ENCODE measurements around the gene ROGDI. TPM values are rescaled to one million over a fixed set of nuclear protein-coding genes. Genes with fewer than 3 reads are reported as not detected.

The ROGDI gene
- total and polyA plus RNA-seq, 2 donors (not counting 3 experiments of a cell fraction or from before 2014, with no cell fraction given), result 12.0 to 36.9 TPM

GRCh38 chr16:4787068-4787467, 15.4 kb downstream of the ROGDI start:
- Histone ChIP-seq H3K4me3 (replicated peaks in 1 of 3; ENCODE audit: insufficient read depth in 1 of 3, low read depth in 1 of 3, low read length in 3 of 3) (no peak overlapping the region), H3K79me2 (ENCODE audit: control insufficient read depth, insufficient read depth, low read length) (no peaks in the 10 kb centered on the region), H3K36me3 (ENCODE audit: control insufficient read depth in 2 of 2, extremely low read depth in 1 of 2, insufficient read depth in 2 of 2, low read length in 2 of 2) (no peaks in the 10 kb centered on the region), H3K9ac (replicated peaks; ENCODE audit: extremely low read depth, insufficient read depth, low read length) (no peak overlapping the region), H3K4me1 (ENCODE audit: control insufficient read depth, extremely low read depth, insufficient read depth, low read length) (no peaks in the 10 kb centered on the region), H3K27ac (ENCODE audit: insufficient read depth, low read depth, low read length) (no peak overlapping the region), H2AFZ (ENCODE audit: low read depth, low read length) (no peak overlapping the region), H3K4me2 (ENCODE audit: insufficient read depth, low read length) (no peak overlapping the region), H3K9me1 (replicated peaks; ENCODE audit: control insufficient read depth, extremely low read depth, insufficient read depth, low read length) (no peaks in the 10 kb centered on the region), H3K9me3 (replicated peaks; ENCODE audit: control insufficient read depth, insufficient read depth, low read length) (no peaks in the 10 kb centered on the region), H4K20me1 (replicated peaks; ENCODE audit: control insufficient read depth, extremely low read depth, insufficient read depth, low read length) (no peaks in the 10 kb centered on the region), H3K27me3 (ENCODE audit: control insufficient read depth in 2 of 2, insufficient read depth in 2 of 2, low read length in 2 of 2) (no peaks in the 10 kb centered on the region)
- no TSS peak for BruUV-seq (replicated peaks)
- CTCF ChIA-PET, result interaction anchor here (0.6 kb wide), 1 partner anchor 43 kb away, joined by 3 read pairs; no protein-coding TSS in a partner anchor
- dilution Hi-C loops (cut with MboI; ENCODE audit: extremely low pct_ligation_motif_present, low sequenced_read_pairs) (no loop called here), intact Hi-C loops (cut with micrococcal nuclease) (no loop called here)
- POLR2A ChIA-PET, result no interaction called here
- FAIRE-seq (no peak), DNase-seq (ENCODE audit: low read depth, low spot score) (no peak)
- TF ChIP-seq JUN (IDR thresholded peaks at IDR 0.05; ENCODE audit: borderline replicate concordance, insufficient read depth, insufficient read length, low read depth) (no peak), POLR2A (IDR thresholded peaks at IDR 0.05; ENCODE audit: low read depth, low read length) (no peak), CTCF (IDR thresholded peaks at IDR 0.05; ENCODE audit: extremely low read depth in 1 of 2, insufficient read depth in 1 of 2, low read depth in 1 of 2, low read length in 2 of 2) (no peak), FOS (IDR thresholded peaks at IDR 0.05; ENCODE audit: borderline replicate concordance, insufficient read depth, low read length) (no peak), MYC (IDR thresholded peaks at IDR 0.05; ENCODE audit: low read depth, low read length) (no peak), EZH2 (IDR thresholded peaks at IDR 0.05; ENCODE audit: borderline replicate concordance, low read depth, low read length, severe bottlenecking) (no peak), GATA2 (IDR thresholded peaks at IDR 0.05; ENCODE audit: insufficient read depth, insufficient read length, low read depth, low read length) (no peak), POLR2AphosphoS5 (IDR thresholded peaks at IDR 0.05; ENCODE audit: insufficient read depth, low read depth, low read length) (no peak)
- TF ChIP-seq, protein P1, sequence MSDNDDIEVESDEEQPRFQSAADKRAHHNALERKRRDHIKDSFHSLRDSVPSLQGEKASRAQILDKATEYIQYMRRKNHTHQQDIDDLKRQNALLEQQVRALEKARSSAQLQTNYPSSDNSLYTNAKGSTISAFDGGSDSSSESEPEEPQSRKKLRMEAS (IDR thresholded peaks at IDR 0.05; ENCODE audit: insufficient read depth, insufficient read length), result no peak
